NCI-H748 (cell line): Measurements from ENCODE around the gene CLCN2.
"Not testable (repeated sequence)": the region's sequence is repeated elsewhere in the genome, so short reads cannot be mapped to it uniquely, and the experiment has no call there.

Experiments used
- DNase-seq: peaks from one replicate; lab custom pipeline; 2025; ENCODE audit not compliant: unreplicated experiment; lab: John Stamatoyannopoulos, UW

Gene CLCN2

GRCh38 chr3:184347321-184348056 is 13.9 kb downstream of the CLCN2 start:
- no peak for DNase-seq

- no peak for DNase-seq
These were observed 14.8 kb downstream of the CLCN2 start for GRCh38 chr3:184346480-184347190.

GRCh38 chr3:184345317-184346144 is 15.9 kb downstream of the CLCN2 start:
- peak; percentile 33 for DNase-seq

GRCh38 chr3:184344579-184345316 is 16.7 kb downstream of the CLCN2 start:
- no peak for DNase-seq

- no peak for DNase-seq
These were observed 18.1 kb downstream of the CLCN2 start for GRCh38 chr3:184343200-184343876.

GRCh38 chr3:184341925-184342324 is 19.5 kb downstream of the CLCN2 start:
- no peak for DNase-seq

GRCh38 chr3:184339451-184340135 is 21.8 kb downstream of the CLCN2 start:
- not testable (repeated sequence) for DNase-seq

GRCh38 chr3:184339001-184339400 is 22.4 kb downstream of the CLCN2 start:
- peak; percentile 62 for DNase-seq

- peak; percentile 93 for DNase-seq
These were observed 22.9 kb downstream of the CLCN2 start for GRCh38 chr3:184338511-184338945.

GRCh38 chr3:184337981-184338380 is 23.4 kb downstream of the CLCN2 start:
- DNase-seq, result no peak

- no peak for DNase-seq
These were observed 24.0 kb downstream of the CLCN2 start, which contains the start of gene FAM131A for GRCh38 chr3:184337399-184337714. TSS of gene FAM131A (plus strand) at chr3:184337600. CDS start at chr3:184337631, 31 bp downstream.

- peak; percentile 57 for DNase-seq
These were observed 24.6 kb downstream of the CLCN2 start for GRCh38 chr3:184336547-184337398.

- peak; percentile 78 for DNase-seq
These were observed 25.5 kb downstream of the CLCN2 start for GRCh38 chr3:184335661-184336546.

GRCh38 chr3:184335291-184335660 is 26.1 kb downstream of the CLCN2 start:
- DNase-seq, result no peak

- no peak for DNase-seq
These were observed 26.8 kb downstream of the CLCN2 start for GRCh38 chr3:184334470-184335158.

GRCh38 chr3:184333700-184334099 is 27.7 kb downstream of the CLCN2 start:
- DNase-seq, result no peak

- no peak for DNase-seq
These were observed 28.2 kb downstream of the CLCN2 start for GRCh38 chr3:184333190-184333589.
